ENCODE measurements around the gene FAM174C.
A peak's percentile ranks its signal among the peaks of the same experiment; 100 is the strongest.

The FAM174C gene

DNA sequence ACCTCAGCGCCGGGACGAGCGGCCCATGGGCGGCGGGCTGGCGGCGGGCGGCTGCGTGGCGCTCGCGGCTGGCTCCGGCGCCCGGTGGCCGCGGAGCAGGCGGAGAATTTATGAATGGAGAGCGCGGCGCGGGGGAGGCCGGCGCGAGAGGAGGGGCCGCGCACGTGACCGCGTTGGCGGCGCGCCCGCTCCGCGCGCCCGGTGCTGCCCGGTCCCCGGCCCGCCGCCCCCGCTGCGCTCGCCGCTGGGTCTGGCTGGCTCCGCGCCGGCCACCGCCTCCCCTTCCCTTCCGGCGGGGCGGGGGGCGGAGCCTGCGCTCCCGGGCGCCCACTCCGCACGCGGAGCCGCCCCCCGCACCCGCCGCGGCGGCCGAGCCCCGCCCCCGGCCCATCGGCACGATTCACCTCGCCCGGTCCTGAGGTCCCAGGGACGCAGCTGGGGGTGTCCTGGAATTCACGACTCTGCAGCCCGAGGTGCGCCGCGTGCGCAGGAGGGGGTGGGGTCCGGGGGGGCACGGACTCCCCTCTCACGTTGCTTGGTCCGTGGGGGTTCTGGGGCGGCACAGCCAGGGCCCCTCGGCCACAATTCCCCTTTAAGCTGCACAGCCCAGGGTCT, 37.5 kb upstream of the FAM174C start, which contains the start of gene CBARP:
TSS of gene CBARP (minus strand) at position 252 of the 615 bp plus-strand sequence. CDS start 1,905 bp downstream, outside the sequence.
- DNase-seq = no peak

DNA sequence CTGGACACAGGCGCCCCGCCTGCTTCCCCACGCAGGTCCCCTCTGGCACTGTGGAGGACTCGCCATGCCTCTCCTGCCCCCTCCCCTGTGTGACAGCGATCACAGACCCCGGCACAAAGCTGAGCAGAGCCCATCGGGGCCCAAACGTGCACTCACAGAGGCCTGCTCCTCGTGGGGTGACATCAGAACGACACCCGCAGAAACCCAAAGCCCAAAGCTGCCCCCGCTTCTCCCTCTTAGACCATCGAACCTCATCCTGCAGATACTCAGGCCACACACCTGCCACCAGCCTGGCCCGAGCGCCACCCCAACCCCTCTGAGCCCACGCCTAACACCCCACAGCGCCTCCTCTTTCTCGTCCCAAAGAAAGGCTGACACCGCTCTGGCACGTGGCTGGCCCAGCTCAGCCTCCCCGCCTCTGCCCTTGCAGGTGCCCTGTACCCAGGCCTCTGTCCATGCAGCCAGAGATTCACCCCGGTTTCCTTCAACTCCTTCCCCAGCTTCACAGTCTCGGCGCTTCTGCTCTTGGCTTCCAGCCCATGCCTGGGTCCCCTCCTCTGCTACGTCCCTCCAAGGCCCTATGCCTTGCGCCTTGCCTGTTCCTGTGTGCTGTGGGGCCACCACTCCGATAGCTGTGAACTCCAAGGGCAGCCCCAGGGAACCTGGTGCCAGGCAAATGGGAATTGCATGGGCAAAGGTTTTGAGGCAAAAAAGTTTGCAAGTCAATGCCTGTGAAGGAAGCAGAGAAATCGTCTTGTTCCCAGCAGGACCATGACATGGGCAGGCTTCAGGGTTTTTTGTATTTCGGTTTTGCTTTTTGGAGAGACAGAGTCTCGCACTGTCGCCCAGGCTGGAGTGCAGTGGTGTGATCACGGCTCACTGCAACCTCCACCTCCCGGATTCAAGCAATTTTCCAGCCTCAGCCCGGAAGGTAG, 36.7 kb upstream of the FAM174C start:
- no peak for DNase-seq

DNA sequence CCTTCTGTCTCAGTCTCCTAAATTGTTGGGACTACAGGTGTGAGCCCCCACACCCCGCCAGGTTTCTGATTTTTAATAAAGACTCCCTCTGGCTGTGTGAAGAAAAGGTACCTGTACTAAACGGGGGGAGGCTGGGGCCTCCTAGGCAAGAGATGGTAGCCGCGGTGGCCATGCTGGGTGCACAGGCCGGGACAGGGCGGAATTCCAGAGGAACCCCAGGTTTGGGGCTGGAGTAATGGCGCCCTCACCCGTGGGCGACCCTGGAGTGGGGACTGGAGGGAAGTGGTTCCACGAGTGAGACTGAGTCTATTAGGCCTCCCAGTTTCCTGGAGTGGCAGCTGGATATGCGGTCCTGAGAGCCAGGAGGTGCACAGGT, 35.9 kb upstream of the FAM174C start:
- no peak for DNase-seq

DNA sequence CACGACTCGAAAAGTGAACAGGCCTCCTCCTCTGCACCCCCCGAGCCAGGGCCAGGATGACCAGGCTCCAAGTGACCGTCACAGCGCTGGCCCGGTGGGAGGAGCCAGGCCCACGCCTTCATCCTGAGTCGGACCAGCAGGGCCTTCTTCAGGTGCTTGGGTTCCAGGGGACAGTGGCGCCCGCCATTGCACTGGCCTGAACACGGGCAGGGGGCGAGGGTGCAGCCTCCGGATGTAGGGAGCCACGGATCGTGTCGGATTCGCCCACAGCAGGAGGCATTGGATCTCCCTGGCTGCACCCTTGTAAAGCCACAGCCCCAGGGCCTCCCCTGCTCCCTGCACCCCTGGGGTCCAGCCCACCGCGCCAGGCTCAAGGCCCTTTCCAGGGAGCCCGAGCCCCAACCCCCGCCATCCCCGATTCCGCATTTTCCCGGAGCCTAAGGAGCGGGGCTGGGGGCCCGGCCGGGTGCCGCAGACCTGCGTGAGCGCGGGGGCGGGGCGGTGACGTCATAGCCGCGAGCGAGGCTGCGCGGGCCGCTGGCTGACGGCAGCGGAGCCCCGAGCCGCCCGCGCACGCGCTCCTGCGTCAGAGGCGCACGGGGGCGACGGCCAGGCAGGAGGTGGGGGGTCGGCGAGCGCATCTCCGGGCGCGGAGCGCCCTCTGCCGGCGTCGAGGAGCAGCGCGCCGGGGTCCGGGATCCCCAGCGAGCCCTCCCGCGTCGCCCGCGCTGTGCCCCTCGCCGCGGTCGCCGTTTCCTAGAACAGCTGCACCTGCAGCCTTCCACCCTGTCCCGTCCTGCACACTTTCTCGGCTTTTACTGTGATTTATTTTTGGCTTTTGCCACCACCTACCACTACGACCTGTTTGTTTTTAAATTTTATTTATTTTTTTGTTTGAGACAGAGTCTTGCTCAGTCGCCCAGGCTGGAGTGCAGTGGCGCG, 35.3 kb upstream of the FAM174C start:
- peak; percentile 83 for DNase-seq

DNA sequence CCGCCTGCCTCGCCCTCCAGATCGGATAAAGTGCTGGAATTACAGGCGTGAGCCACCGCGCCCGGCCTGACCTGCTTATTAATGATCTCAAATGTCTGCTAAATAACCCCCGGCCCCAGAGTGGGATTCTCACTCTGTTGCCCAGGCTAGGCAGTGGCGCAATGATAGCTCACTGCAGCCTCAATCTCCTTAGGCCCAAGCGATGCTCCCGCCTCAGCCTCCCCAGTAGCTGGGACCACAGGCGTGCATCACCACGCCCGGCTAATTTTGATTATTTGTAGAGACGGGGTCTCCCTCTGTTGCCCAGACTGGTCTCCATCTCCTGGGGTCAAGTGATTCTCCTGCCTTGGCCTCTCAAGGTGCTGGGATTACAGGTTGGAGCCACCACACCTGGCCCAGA, 34.4 kb upstream of the FAM174C start:
- no peak for DNase-seq

DNA sequence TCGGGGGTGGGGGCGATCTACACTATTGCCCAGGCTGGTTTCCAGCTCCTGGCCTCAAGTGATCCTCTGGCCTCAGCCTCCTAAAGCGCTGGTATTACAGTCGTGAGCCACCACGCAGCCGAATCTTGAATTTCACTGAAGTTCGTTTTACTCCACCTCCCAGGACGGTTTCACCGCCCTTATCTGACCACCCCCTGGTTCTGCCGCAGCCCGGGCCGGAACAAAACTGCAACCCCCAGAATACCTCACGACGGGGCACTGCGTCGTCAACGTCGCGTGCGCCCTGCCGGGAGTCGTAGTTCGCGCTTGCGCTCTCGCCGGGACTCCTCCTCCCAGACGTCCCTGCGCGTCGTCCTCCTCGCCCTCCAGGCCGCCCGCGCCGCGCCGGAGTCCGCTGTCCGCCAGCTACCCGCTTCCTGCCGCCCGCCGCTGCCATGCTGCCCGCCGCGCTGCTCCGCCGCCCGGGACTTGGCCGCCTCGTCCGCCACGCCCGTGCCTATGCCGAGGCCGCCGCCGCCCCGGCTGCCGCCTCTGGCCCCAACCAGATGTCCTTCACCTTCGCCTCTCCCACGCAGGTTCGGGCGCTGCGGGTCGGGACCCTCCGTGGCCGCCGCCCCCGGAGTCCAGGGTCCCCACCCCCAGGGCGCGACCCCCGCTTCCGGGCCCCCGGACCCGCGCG, 33.8 kb upstream of the FAM174C start, which contains the start of gene ATP5F1D:
TSS of gene ATP5F1D (plus strand) at position 335 of the 679 bp plus-strand sequence. CDS start at position 435, 100 bp downstream.
- DNase-seq = peak; percentile 89

DNA sequence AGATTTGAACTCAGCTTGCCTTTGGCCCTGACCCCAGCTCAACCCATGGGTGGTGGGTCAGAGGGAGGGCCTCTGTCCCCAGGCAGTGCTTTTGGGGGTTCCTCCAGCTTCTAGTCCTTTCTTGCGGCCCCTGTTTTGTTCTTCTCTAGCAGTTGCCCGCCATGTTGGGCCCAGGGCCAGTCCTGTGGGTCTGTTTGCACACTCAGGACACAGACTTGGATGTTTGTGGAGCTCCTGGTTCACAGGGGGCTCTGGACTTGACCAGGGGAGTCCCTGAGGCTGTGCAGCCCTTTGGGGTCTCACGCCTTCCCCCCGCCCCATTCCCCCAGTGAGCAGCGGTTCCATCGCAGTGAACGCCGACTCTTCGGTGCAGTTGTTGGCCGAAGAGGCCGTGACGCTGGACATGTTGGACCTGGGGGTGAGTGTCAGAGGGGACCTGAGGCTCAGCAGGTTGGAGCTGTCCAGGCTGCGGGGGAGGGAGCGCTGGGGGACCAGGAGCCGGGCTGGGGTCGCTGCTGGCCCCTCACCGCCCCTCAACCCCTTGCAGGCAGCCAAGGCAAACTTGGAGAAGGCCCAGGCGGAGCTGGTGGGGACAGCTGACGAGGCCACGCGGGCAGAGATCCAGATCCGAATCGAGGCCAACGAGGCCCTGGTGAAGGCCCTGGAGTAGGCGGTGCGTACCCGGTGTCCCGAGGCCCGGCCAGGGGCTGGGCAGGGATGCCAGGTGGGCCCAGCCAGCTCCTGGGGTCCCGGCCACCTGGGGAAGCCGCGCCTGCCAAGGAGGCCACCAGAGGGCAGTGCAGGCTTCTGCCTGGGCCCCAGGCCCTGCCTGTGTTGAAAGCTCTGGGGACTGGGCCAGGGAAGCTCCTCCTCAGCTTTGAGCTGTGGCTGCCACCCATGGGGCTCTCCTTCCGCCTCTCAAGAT, 31.3 kb upstream of the FAM174C start:
- peak; percentile 47 for DNase-seq

DNA sequence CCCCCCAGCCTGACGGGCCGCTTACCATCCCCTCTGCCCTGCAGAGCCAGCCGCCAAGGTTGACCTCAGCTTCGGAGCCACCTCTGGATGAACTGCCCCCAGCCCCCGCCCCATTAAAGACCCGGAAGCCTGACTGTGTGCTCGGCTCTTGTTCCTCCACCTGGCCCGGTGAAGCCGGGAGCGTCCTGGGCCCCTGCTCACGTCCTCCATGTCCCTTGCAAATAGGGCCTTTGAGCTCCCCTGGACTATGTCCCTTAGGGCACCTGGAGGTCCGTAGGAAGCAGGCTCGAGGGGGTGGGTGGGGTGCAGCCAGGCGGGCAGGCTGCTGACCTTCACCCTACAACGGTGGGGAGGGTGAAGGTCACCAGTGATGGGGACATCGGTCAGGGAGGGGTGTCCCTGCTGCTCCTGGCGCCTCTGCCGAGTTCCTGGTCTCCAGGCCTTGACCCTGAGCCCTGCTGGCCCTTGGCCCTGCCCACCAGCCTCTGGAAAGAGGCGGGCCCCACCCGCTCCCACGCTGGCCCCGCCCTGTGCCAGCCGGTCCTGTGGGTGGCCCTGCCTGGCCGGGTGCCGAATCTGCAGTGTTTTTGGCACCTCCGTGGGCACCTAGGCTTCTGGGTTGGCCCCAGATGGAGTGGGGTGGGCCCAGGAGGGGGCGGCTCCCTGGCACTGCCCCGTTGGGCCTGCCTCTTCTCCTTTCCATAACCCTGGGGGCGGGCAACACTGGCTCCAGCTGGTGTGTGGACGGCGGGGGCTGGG, 30.5 kb upstream of the FAM174C start:
- no peak for DNase-seq

DNA sequence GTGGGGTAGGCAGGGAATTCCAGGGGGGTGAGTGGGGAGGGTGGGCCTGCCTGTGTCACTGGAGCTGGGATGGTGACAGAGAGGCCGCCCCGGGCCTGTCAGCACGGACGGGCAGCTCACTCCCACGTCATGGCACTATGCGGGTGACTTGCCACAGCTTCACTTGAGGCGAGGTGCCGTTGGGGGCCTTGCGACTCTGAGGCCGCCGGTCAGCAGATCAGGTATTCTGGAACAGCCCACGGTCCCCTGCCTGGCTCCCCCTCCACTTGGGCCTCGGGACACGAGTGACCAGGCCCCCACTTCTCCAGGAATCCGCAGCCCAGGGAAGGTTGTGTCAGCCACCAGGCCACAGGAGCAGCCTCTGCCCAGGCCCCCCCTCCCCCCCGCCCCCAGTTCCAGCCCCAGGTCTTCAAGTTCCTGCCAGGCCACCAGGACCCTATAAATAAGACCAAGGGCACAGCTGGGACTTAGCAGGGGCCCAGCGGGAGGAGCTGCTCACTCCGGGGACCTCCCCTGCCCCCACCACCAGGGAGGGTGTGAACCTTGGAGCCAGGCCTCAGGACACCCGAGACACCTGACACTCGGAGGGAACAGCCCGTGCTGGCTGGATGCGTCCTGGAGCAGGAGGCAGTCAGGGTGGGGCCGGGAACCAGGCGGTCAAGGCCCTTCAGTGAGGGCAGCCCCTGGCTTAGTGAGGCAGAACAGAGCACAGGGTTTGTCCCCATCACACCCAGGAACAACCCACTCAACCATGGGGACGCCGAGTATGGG, 29.7 kb upstream of the FAM174C start:
- DNase-seq = no peak

DNA sequence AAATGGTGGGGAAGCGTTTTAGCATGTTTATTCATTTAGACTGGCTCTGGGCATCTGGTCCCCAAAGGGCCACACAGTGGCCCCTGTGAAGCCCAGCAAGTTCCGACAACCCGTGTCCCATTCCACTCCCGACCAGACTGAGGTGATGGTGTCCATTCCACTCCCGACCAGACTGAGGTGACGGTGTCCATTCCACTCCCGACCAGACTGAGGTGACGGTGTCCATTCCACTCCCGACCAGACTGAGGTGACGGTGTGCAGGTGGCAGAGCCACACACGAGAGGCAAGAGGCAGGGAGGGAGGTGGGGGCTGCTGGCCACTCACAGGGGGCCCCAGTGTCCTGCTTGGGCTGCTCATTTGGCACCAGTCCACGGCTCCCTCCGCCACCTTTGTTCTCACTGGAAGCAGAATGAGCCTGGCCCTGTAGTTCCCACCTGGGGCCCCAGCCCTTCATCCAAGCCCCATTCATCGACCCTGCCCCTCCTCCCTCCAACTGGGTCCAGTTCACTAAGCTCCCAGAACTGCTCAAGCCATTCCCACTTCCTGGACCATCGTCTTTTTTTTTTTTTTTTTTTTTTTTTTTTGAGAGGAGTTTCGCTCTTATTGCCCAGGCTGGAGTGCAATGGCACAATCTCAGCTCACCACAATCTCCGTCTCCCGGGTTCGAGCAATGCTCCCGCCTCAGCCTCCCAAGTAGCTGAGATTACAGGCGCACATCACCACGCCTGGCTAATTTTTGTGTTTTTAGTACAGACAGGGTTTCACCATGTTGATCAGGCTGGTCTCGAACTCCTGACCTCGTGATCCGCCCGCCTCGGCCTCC, 28.9 kb upstream of the FAM174C start:
- peak; percentile 10 for DNase-seq

DNA sequence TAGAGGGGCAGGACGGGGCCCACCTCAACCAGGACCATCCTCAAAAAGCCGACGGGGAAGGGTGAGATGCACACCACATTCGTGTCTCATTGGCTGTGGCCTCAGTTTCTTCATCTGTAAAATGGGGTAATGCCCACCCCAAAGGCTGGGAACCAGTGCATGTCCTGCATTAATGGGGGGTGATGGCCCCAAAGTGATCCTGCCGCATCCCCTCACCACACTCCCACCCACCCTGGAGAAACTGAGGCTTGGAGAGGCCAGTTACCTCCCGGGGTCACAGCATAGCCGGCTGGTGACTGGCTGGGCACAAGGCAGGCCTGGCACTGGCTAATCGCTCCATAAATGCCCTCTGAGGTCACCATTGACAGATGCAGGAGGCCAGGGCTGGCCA, 27.6 kb upstream of the FAM174C start:
- DNase-seq = no peak

DNA sequence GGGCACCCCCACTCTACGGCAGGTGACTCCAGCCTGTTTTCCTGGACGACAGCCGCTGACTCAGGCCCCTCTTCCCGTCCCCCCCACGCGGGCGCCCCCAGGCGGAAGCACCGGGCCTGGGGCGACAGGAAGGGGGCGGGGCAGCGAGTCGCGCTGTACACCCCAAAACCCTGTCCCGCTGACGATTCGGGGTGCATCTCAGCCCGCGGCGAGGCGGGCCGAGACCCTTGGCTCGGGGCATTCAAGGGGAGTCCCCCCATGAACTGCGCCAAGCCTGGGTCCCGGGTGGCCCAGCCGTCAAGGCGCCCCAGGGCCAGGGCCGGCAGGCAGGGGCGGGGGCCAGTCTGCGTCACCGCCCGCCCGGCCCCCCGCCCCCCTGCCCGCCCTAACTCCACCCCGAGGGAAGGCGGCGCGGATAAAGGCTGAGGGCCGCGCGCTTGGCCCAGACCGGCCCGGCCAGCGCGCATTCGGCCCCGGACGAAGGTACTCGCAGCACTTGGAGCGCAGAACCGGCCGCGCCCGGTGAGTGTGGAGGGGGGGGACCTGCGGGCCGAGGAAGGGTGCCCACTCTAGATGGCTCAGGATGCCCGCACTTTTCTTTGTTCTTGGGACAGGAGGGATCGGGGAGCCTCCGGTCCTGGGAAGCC, 27.1 kb upstream of the FAM174C start, which contains the start of gene MIDN:
TSS of gene MIDN (plus strand) at position 445 of the 647 bp plus-strand sequence. CDS start 1,714 bp downstream, outside the sequence.
- peak; percentile 58 for DNase-seq

DNA sequence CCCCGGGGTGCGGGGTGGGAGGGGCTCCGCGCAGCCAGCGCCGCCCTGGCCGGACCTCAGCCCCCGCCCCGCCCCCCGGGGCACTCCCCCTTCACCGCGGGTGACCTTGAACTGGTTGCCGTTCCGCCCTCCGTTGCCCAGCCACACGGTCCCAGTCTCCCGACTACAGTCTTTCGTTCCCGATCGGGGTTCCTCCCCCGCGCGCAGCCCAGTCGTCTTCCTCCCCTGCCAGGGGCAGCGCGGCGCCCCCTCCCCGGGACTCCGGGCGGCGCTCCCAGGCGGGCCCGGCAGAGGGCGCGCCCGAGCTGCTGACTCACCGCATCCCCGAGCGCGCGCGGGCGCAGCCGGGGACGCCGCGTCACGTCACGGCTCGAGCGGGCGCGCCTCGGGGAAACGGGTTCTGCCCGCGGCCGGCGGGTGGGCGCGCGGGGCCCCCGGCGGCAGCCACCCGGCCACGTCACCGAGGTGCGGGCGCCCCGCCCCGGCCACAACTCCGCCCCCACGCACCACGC, 26.5 kb upstream of the FAM174C start:
- peak; percentile 73 for DNase-seq

DNA sequence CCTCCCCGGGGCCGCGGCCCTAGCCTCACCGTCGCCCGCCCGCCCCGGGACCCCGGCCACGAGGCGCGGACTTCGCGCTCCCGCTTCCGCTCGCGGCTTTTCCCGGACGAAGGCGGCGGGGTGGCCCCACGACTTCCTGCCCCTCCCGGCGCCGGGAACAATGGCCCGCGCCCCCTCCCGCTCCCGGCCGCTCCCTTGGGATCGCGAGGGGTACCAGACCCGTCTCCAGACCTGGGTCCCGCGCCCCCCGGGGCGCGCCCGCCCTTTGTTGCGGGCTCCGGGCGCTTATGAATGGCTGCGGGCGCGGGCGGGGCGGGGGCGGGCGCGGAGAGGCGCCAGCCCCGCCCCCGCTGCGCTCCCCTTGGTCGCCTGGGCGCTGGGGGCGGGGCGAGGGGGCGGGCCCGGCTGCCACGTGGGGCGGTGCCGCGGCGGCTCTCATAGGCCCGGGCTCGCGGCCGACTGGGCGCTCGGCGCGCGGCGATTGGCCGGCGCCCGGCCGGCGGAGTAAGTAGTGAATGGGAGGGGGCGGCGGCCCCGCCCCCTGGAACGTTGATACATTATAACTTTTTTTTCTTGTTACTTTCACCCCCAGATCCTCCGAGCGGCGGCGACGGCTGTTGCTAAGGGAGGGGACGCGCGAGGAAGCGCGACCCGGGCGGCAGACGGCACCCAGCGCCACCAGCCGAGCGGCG, 25.9 kb upstream of the FAM174C start:
- peak; percentile 93 for DNase-seq

DNA sequence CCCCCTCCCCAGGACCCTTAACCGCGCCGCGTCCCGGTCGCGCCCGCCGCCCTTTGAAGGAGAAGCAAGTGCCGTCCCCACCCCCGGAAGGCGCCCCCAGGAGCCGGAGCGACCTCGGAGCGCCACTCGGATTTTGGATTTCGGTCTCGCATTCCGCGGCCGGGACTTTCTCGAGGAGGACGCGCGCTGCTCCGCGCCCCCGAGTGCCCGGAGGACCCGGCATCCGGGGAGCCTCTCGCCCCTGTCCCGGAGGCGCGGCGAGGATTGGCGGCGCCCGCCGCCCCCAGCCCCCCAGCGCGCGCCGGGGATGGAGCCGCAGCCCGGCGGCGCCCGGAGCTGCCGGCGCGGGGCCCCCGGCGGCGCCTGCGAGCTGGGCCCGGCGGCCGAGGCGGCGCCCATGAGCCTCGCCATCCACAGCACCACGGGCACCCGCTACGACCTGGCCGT, 25.3 kb upstream of the FAM174C start:
- DNase-seq = no peak

DNA sequence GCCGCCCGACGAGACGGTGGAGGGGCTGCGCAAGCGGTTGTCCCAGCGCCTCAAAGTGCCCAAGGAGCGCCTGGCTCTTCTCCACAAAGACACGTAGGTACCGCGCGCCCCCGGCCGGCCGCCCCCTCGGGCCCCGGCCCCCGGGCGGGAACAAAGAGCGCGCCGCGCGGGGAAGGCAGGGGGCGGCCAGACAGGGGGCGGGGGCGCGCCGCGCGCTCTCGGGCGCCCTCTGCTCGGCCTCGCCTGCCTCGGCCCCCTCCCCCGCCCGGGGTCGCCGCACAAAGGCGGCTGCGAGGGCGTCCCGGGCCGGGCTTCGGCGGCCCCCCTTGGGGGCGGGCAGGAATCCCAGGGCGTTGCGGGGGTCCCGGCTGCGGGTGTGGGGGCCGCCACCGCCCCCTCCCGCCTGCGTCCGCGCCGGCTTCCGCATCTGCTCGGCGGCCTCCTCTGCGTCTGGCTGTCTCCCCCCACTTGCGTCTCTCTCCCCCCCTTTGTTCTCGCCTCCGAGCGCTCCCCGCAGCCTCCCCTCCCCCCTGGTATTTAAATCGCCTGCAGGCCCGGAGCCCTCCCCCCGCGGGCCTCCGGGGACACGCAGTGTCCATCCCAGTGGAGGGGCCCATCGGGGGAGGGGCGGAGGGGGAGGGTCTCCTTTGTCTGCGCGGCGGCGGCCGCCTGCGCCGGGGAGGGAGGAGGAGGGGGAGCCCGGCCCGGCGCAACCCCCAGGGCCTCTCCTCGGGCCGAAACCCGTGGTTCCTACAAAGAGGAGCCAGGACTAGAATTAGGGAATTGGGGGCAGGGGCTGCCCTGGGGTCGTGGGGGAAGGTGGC, 24.7 kb upstream of the FAM174C start:
- peak; percentile 77 for DNase-seq

Data from NCI-H1092 treated with DMSO at 0.1 percent for 48 hours (cell line).